Esophagus muscularis mucosa (tissue), 4 donors: Measurements from ENCODE around the gene ANKRD13B. TPM values are rescaled to one million over a fixed set of nuclear protein-coding genes. Genes with fewer than 3 reads are reported as not detected.

Source experiments
- DNase-seq: peaks from one replicate; pipeline ENCODE4 v3.0.0-alpha.2; 2017; ENCODE audit errors: extremely low spot score
- H3K27ac ChIP-seq, 4 donors: fragments of 200-600 bp; sonication (generic); replicated peaks in 1 of 4; 1 replicate in 3 of 4; 2 replicates in 1 of 4; pipeline ENCODE4 v1.5.1; 2016 to 2019; ENCODE audit warnings: mild to moderate bottlenecking in 1 of 4
- H3K27me3 ChIP-seq, 4 donors: fragments of 200-600 bp; sonication (generic); one replicate each; pipeline versions ENCODE4 v1.5.1 to v1.6.0; 2016 to 2019
- H3K36me3 ChIP-seq, 4 donors: fragments of 200-600 bp; sonication (generic); one replicate each; pipeline ENCODE4 v1.5.1; 2016 to 2019
- H3K4me1 ChIP-seq, 4 donors: fragments of 200-600 bp; sonication (generic); one replicate each; pipeline ENCODE4 v1.5.1; 2016 to 2019
- H3K4me3 ChIP-seq, 4 donors: fragments of 200-600 bp; sonication (generic); 1 replicate in 2 of 4; 2 replicates in 2 of 4; pipeline ENCODE4 v1.5.1; 2016 to 2019; ENCODE audit warnings: mild to moderate bottlenecking in 4 of 4, moderate library complexity in 1 of 4
- H3K9me3 ChIP-seq, 4 donors: fragments of 200-600 bp; sonication (generic); 1 replicate in 3 of 4; 2 replicates in 1 of 4; pipeline ENCODE4 v1.5.1; 2016 to 2019
- EP300 ChIP-seq: sonication (generic); formaldehyde crosslinking; IDR thresholded peaks from one replicate; pipeline ENCODE4 v1.6.1; 2017; ENCODE audit warnings: antibody characterized with exemption
- POLR2A ChIP-seq: fragments of 450-650 bp; IDR thresholded peaks from one replicate; pipeline ENCODE4 v1.6.1; 2017; ENCODE audit warnings: antibody characterized with exemption, moderate library complexity, mild to moderate bottlenecking, low read depth
- POLR2AphosphoS5 ChIP-seq, 2 donors: sonication (generic); formaldehyde crosslinking; IDR thresholded peaks; one replicate each; pipeline ENCODE4 v1.6.1; 2017; ENCODE audit warnings: antibody characterized with exemption in 2 of 2
- WGBS: methylation state at CpG from one replicate; pipeline ENCODE4 v1.1.5; 2018; 5-methylcytosine and 5-hydroxymethylcytosine counted together
- intact Hi-C: fragments of 100-400 bp; cut with DNase I; formaldehyde crosslinking; loops from one replicate; pipeline ENCODE4 v1.15.1; 2023
- total RNA-seq, 4 donors: library from RNA; depleted of rRNA; stranded (reverse); fragments of >200 nt; gene quantifications; one replicate each; pipeline versions ENCODE4 v1.1.0 to v1.2.1, GENCODE V29; 2016
- TF ChIP-seq, protein P1 (sequence below), 3 experiments: fragments of 200-600 bp in 2 of 3; fragments of 450-650 bp in 1 of 3; sonication (generic) in 2 of 3; IDR thresholded peaks; one replicate each; pipeline ENCODE4 v1.5.1; 2017 to 2019; ENCODE audit warnings: antibody characterized with exemption in 3 of 3, mild to moderate bottlenecking in 2 of 3, moderate library complexity in 1 of 3

ANKRD13B gene
- total RNA-seq, 4 donors from 2014 or later: 8.0 to 16.1 (median 13.4) TPM

DNA sequence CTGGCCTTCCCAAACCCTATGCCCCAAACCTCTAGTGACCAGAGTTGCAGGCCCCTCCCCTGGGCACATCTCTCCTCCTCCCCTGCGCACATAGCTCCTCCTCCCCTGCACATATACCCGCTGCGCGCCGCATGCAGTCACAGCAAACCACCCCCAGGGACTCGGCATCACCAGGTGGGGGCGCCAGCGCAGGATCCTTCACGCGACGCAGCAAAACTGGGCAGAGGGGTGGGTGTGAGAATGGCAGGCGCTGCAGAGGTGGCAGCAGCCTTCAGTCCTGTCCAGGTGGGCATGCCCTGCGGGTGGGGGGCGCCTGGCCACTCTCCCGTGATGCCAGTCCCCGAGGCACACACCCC is 24.2 kb downstream of the ANKRD13B start:
- no peaks in the 10 kb centered on the region for H3K9me3 ChIP-seq
- TF ChIP-seq POLR2A: no peak
- TF ChIP-seq, protein P1, sequence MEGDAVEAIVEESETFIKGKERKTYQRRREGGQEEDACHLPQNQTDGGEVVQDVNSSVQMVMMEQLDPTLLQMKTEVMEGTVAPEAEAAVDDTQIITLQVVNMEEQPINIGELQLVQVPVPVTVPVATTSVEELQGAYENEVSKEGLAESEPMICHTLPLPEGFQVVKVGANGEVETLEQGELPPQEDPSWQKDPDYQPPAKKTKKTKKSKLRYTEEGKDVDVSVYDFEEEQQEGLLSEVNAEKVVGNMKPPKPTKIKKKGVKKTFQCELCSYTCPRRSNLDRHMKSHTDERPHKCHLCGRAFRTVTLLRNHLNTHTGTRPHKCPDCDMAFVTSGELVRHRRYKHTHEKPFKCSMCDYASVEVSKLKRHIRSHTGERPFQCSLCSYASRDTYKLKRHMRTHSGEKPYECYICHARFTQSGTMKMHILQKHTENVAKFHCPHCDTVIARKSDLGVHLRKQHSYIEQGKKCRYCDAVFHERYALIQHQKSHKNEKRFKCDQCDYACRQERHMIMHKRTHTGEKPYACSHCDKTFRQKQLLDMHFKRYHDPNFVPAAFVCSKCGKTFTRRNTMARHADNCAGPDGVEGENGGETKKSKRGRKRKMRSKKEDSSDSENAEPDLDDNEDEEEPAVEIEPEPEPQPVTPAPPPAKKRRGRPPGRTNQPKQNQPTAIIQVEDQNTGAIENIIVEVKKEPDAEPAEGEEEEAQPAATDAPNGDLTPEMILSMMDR (IDR thresholded peaks at IDR 0.05): peak; percentile 36 to 56 (median 40)
- TF ChIP-seq POLR2AphosphoS5 (IDR thresholded peaks at IDR 0.05): peak; percentile 38 to 39
- peak overlapping the region; percentile 38 to 55 (median 47) for H3K4me3 ChIP-seq
- peak overlapping the region in 1 of 4 donors; percentile 56 for H3K27ac ChIP-seq
- no peak for DNase-seq
- 17% methylated on average over 11 of the region's 16 CpGs for WGBS
- peaks cover 95 to 97% (median 96%) of the 10 kb centered on the region in 4 donors for H3K4me1 ChIP-seq
- intact Hi-C loops: loop anchor here (5.0 to 10.0 kb wide), 2 partner anchors 35 to 158 kb away; no protein-coding TSS in a partner anchor
- H3K36me3 ChIP-seq: no peaks in the 10 kb centered on the region
- H3K27me3 ChIP-seq: peaks cover 0 to 6% (median 0%) of the 10 kb centered on the region in 4 donors

DNA sequence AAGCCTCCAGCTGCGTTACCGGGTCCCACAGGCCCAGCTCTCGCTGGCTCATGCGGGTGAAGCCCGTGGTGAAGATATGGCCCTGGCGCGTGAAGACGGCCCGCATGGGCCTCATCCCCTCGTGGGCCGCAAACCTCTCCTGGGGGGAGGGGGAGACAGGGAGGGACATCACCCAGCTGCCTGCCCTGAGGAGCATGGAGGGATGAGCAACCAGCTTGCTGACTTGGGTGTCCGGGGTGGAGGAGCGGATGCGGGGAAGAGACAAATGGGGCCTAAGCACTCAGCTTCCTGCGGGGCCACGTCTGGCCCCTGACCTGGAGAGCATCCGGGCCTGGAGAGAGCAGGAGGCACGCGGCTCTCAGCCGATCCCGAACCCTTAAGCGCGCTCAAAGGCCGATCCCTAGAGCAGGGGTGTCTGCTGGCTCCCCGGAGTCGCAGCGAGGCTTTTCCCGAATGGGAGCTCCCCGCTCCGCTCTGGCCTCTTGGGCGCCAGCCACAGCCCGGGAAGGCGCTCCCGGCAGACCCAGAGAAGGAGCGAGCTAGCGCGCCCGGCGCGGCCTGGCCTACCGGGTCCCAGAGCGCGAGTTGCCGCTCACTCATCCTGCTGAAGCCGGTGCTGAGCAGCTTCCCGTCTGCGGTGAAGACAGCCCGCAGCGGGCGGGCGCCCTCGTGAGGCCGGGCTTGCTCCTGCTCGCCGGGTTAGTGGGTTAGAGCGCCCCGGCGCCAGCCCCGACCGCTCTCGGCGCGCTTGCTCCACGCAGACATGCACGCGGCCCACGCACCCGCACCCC is 24.7 kb downstream of the ANKRD13B start:
- DNase-seq: no peak
- peak overlapping the region; percentile 38 to 55 (median 47) for H3K4me3 ChIP-seq
- TF ChIP-seq EP300: no peak
- TF ChIP-seq POLR2A: no peak
- TF ChIP-seq, protein P1 (IDR thresholded peaks at IDR 0.05): peak; percentile 50 to 77 (median 63)
- TF ChIP-seq POLR2AphosphoS5 (IDR thresholded peaks at IDR 0.05): peak in 1 of 2 donors; percentile 51
- peak overlapping the region; percentile 35 to 64 (median 55) for H3K27ac ChIP-seq
- H3K27me3 ChIP-seq: peaks cover 0 to 6% (median 0%) of the 10 kb centered on the region in 4 donors
- H3K36me3 ChIP-seq: no peaks in the 10 kb centered on the region
- peaks cover 95 to 100% (median 98%) of the 10 kb centered on the region in 4 donors for H3K4me1 ChIP-seq
- intact Hi-C loops: loop anchor here (5.0 to 10.0 kb wide), 2 partner anchors 35 to 157 kb away; no protein-coding TSS in a partner anchor
- H3K9me3 ChIP-seq: no peaks in the 10 kb centered on the region
- 13% methylated on average over 22 of the region's 68 CpGs for WGBS

DNA sequence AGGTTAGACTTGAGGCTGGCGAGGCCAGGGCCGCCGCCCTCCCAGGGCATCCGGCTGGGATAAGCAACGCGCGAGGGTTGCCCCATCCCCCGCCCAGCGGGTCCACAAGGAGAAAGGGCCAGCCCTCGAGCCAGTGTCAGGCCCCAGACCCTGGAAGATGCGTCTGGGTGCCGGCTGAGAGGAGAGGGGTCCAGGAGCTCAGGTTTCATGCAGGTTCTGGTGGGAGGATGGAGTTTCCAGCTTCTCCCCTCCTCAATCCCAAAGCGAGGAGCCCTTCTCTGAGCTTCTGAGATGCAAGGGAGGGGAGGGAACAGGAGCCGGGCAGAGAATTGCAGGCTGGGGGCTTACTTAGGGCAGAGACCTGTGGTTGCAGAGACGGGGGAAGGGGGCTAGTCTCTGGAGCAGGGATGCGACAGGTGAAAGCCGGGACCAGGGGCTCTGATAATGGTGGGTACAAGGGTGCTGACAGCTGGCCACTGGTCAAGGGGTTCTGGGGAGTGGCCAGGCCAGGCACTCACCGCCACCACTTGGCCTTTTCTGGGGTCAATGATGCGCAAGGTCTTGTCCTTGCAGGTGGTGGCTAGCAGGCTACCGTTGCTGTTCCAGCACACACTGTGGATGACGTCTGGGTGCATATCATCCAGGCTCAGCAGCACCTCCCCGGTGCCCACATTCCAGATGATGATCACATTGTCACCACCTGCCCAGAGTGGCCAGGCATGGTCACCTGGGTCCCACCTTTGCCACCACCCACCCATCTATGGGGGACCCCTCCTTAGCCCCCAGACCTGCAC is 25.5 kb downstream of the ANKRD13B start:
- 56% methylated on average over 17 of the region's 22 CpGs for WGBS
- intact Hi-C loops: loop anchor here (5.0 to 10.0 kb wide), 2 partner anchors 36 to 156 kb away; no protein-coding TSS in a partner anchor
- peaks cover 0 to 6% (median 0%) of the 10 kb centered on the region in 4 donors for H3K27me3 ChIP-seq
- no peaks in the 10 kb centered on the region for H3K36me3 ChIP-seq
- H3K9me3 ChIP-seq: no peaks in the 10 kb centered on the region
- peaks cover 92 to 100% (median 98%) of the 10 kb centered on the region in 4 donors for H3K4me1 ChIP-seq
- TF ChIP-seq, protein P1 (IDR thresholded peaks at IDR 0.05): peak in 1 of 3 experiments; percentile 8
- no peak for TF ChIP-seq POLR2AphosphoS5 (IDR thresholded peaks at IDR 0.05)
- H3K4me3 ChIP-seq: peak overlapping the region; percentile 38 to 55 (median 47)
- no peak for DNase-seq
- peak overlapping the region in 3 of 4 donors; percentile 54 to 90 (median 64) for H3K27ac ChIP-seq

DNA sequence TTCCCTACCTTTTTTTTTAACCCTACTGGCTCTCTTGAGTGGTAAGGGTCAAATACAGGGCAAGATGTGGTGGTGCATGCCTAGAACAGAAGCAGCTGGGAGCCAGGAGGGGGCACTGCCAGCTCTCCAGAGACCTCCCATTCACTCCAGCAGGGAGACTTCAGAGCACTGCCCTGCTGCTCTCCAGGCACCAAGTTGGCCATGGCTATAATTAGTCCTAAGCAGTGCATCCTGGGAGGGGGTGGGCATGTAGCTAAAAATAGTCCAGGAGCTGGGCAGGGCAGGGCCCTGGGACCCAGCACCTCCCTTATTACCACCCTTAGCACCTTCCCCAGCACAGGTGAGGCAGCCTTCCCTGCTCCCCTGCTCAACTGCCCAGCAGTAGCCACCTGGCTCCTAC is 26.3 kb downstream of the ANKRD13B start:
- Histone ChIP-seq H3K27me3 (peaks cover 0 to 6% (median 0%) of the 10 kb centered on the region in 4 donors), H3K9me3 (no peaks in the 10 kb centered on the region), H3K36me3 (no peaks in the 10 kb centered on the region), H3K27ac (peak overlapping the region in 3 of 4 donors; percentile 9 to 90 (median 15)), H3K4me3 (no peak overlapping the region), H3K4me1 (peaks cover 84 to 93% (median 90%) of the 10 kb centered on the region in 4 donors)
- TF ChIP-seq POLR2A (no peak), EP300 (no peak), POLR2AphosphoS5 (IDR thresholded peaks at IDR 0.05) (peak; percentile 11 to 27)
- TF ChIP-seq, protein P1 (IDR thresholded peaks at IDR 0.05): peak; percentile 22 to 36 (median 28)
- DNase-seq: no peak
- intact Hi-C loops: loop anchor here (5.0 to 10.0 kb wide), 2 partner anchors 37 to 156 kb away; no protein-coding TSS in a partner anchor
